ENCODE data around the gene AEBP2. TPM values are rescaled to one million over a fixed set of nuclear protein-coding genes. Genes with fewer than 3 reads are reported as not detected.

AEBP2 gene
- total RNA-seq, 6 experiments from 2014 or later: 9.7 to 18.2 (median 13.4) TPM

DNA sequence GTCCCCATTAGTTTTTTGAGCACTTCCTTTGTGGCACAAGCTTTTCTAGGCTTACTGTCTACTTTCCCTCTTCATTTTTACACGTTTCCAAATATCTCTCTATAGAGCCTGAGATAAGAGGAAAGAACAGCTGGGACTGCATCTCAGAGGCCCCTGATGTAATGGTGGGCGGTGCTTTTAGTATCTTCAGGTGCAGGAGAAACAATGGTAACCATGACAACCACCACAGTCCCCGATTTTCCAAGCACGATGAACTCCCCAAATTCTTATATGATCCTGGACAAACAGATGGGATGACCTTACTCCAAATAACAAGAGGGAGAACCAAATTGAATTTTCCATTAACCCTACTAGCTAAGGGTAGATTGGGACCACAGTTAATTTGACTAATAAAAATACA lies 103.3 kb downstream of the AEBP2 start:
- DNase-seq (no peak), ATAC-seq (no peak)
- H3K27ac ChIP-seq: no peak overlapping the region
- H3K4me1 ChIP-seq: no peaks in the 10 kb centered on the region
- 68% methylated on average over 4 of the region's 4 CpGs for WGBS (ENCODE audit: insufficient coverage, low coverage, low lambda C conversion rate, missing lambda C conversion rate)
- intact Hi-C loops (cut with DNase I): no loop called here
- no peaks in the 10 kb centered on the region for H3K27me3 ChIP-seq
- H3K4me3 ChIP-seq: no peak overlapping the region
- no peaks in the 10 kb centered on the region for H3K9me3 ChIP-seq
- no peak for TF ChIP-seq POLR2A (IDR thresholded peaks at IDR 0.05)
- TF ChIP-seq, protein P1, sequence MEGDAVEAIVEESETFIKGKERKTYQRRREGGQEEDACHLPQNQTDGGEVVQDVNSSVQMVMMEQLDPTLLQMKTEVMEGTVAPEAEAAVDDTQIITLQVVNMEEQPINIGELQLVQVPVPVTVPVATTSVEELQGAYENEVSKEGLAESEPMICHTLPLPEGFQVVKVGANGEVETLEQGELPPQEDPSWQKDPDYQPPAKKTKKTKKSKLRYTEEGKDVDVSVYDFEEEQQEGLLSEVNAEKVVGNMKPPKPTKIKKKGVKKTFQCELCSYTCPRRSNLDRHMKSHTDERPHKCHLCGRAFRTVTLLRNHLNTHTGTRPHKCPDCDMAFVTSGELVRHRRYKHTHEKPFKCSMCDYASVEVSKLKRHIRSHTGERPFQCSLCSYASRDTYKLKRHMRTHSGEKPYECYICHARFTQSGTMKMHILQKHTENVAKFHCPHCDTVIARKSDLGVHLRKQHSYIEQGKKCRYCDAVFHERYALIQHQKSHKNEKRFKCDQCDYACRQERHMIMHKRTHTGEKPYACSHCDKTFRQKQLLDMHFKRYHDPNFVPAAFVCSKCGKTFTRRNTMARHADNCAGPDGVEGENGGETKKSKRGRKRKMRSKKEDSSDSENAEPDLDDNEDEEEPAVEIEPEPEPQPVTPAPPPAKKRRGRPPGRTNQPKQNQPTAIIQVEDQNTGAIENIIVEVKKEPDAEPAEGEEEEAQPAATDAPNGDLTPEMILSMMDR (IDR thresholded peaks at IDR 0.05): no peak
- no peaks in the 10 kb centered on the region for H3K36me3 ChIP-seq

DNA sequence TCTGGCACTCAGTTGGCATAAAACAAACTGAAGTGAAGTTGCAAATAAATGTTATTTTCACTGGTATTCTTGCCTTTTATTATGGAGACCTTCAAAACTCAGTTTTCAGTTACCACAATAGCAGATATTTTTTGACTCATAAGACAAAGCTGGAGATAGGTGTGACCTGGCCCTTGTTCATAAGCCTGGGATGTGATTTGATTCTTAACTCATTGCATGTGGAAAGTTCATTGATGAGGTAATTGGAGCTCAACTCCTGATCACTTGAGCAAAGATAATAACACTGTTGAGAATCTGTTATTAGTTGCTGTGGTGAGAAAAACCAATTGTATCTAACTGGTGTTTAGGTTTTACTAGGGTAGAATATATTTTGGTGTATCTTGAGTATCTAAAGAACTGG lies 105.1 kb downstream of the AEBP2 start:
- Histone ChIP-seq H3K27ac (no peak overlapping the region), H3K36me3 (no peaks in the 10 kb centered on the region), H3K9me3 (no peaks in the 10 kb centered on the region), H3K27me3 (no peaks in the 10 kb centered on the region), H3K4me3 (no peak overlapping the region), H3K4me1 (no peaks in the 10 kb centered on the region)
- DNase-seq (no peak), ATAC-seq (no peak)
- intact Hi-C loops (cut with DNase I): no loop called here
- TF ChIP-seq, protein P1 (IDR thresholded peaks at IDR 0.05): no peak
- no peak for TF ChIP-seq POLR2A (IDR thresholded peaks at IDR 0.05)

GRCh38 chr12:19545301-19545700 lies 106.0 kb downstream of the AEBP2 start:
- no peak overlapping the region for H3K4me3 ChIP-seq
- H3K36me3 ChIP-seq: no peaks in the 10 kb centered on the region
- WGBS (ENCODE audit: insufficient coverage, low coverage, low lambda C conversion rate, missing lambda C conversion rate): 83% methylated on average over 4 of the region's 4 CpGs
- H3K27ac ChIP-seq: no peak overlapping the region
- TF ChIP-seq POLR2A (IDR thresholded peaks at IDR 0.05): no peak
- TF ChIP-seq, protein P1 (IDR thresholded peaks at IDR 0.05): no peak
- no peaks in the 10 kb centered on the region for H3K4me1 ChIP-seq
- ATAC-seq (no peak), DNase-seq (no peak)
- intact Hi-C loops (cut with DNase I): no loop called here
- H3K27me3 ChIP-seq: no peaks in the 10 kb centered on the region
- H3K9me3 ChIP-seq: no peaks in the 10 kb centered on the region

DNA sequence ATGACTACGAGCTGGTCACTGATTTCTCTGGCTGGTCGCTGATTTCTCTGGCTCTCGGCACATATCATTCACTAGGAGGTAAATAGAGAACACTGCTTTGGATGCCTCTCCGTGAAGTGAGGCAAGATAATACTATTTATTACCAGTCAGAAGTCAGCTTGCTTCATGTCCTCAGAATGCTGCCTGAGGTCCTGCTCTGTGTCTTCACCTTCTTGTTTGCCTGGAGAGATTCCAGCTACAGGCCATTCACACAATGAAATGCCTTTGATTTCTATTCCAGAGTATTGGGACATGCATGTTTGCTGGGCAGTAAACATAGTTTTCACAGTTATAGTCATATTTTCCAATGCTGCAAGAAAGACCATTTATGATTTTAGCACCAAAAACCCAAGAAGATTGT lies 106.7 kb downstream of the AEBP2 start:
- DNase-seq: no peak
- no peak overlapping the region for H3K4me3 ChIP-seq
- H3K9me3 ChIP-seq: no peaks in the 10 kb centered on the region
- H3K4me1 ChIP-seq: no peaks in the 10 kb centered on the region
- 82% methylated on average over 4 of the region's 4 CpGs for WGBS (ENCODE audit: insufficient coverage, low coverage, low lambda C conversion rate, missing lambda C conversion rate)
- peak in 2 of 4 donors; percentile 17 to 46 for ATAC-seq
- intact Hi-C loops (cut with DNase I): no loop called here
- TF ChIP-seq, protein P1 (IDR thresholded peaks at IDR 0.05): no peak
- no peak for TF ChIP-seq POLR2A (IDR thresholded peaks at IDR 0.05)
- H3K27me3 ChIP-seq: no peaks in the 10 kb centered on the region
- no peak overlapping the region for H3K27ac ChIP-seq
- no peaks in the 10 kb centered on the region for H3K36me3 ChIP-seq

- no peaks in the 10 kb centered on the region for H3K27me3 ChIP-seq
- ATAC-seq (peak in 3 of 4 donors; percentile 11 to 17 (median 12)), DNase-seq (no peak)
- no peaks in the 10 kb centered on the region for H3K4me1 ChIP-seq
- intact Hi-C loops (cut with DNase I): no loop called here
- H3K27ac ChIP-seq: no peak overlapping the region
- no peaks in the 10 kb centered on the region for H3K9me3 ChIP-seq
- no peaks in the 10 kb centered on the region for H3K36me3 ChIP-seq
- H3K4me3 ChIP-seq: no peak overlapping the region
- WGBS (ENCODE audit: insufficient coverage, low coverage, low lambda C conversion rate, missing lambda C conversion rate): 56% methylated on average over 6 of the region's 7 CpGs
- TF ChIP-seq POLR2A (IDR thresholded peaks at IDR 0.05): no peak
- TF ChIP-seq, protein P1 (IDR thresholded peaks at IDR 0.05): no peak
These were observed 107.4 kb downstream of the AEBP2 start for GRCh38 chr12:19546611-19547162.
